H9 (cell line): Measurements from ENCODE around the gene RNPEPL1. TPM values are rescaled to one million over a fixed set of nuclear protein-coding genes. Genes with fewer than 3 reads are reported as not detected.

Experiments used
- DNase-seq: peaks from one replicate; pipeline ENCODE4 v3.0.0-alpha.2; 2017
- H2AFZ ChIP-seq: one replicate; pipeline ENCODE4 v1.6.1; 2013; ENCODE audit warnings: mild to moderate bottlenecking, low read length, control low read depth, moderate library complexity
- H2AK5ac ChIP-seq: 2 replicates; pipeline ENCODE4 v1.6.1; 2013; ENCODE audit warnings: low read length, control low read depth, mixed read lengths; ENCODE audit not compliant: insufficient read length
- H2BK120ac ChIP-seq: one replicate; pipeline ENCODE4 v1.6.1; 2013; ENCODE audit warnings: low read depth, mild to moderate bottlenecking, low read length, control low read depth, inconsistent platforms; ENCODE audit not compliant: poor library complexity, severe bottlenecking
- H2BK12ac ChIP-seq: 2 replicates; pipeline ENCODE4 v1.6.1; 2013; ENCODE audit warnings: low read length, control low read depth, mixed read lengths, low read depth; ENCODE audit not compliant: insufficient read length
- H2BK15ac ChIP-seq: 2 replicates; pipeline ENCODE4 v1.6.1; 2013; ENCODE audit warnings: low read depth, low read length, control low read depth
- H2BK20ac ChIP-seq: one replicate; pipeline ENCODE4 v1.6.1; 2013; ENCODE audit warnings: low read depth, mild to moderate bottlenecking, low read length, control low read depth, inconsistent platforms; ENCODE audit not compliant: poor library complexity, severe bottlenecking
- H2BK5ac ChIP-seq: 2 replicates; pipeline ENCODE4 v1.6.1; 2013; ENCODE audit warnings: low read length, control low read depth, mixed read lengths; ENCODE audit not compliant: insufficient read length
- H3K14ac ChIP-seq: 2 replicates; pipeline ENCODE4 v1.6.1; 2013; ENCODE audit warnings: low read length, control low read depth; ENCODE audit not compliant: insufficient read depth
- H3K18ac ChIP-seq: 2 replicates; pipeline ENCODE4 v1.6.1; 2013; ENCODE audit warnings: low read depth, mild to moderate bottlenecking, mixed read lengths, low read length, control low read depth; ENCODE audit not compliant: insufficient read length
- H3K23ac ChIP-seq: 2 replicates; pipeline ENCODE4 v1.6.1; 2013; ENCODE audit warnings: low read length, control low read depth, mixed read lengths, low read depth; ENCODE audit not compliant: insufficient read length
- H3K23me2 ChIP-seq: 2 replicates; pipeline ENCODE4 v1.6.1; 2013; ENCODE audit warnings: low read depth, mild to moderate bottlenecking, mixed read lengths, low read length, control low read depth; ENCODE audit not compliant: insufficient read length, poor library complexity, severe bottlenecking
- H3K27ac ChIP-seq: 2 replicates; pipeline ENCODE4 v1.5.1; 2013; ENCODE audit warnings: low read length, control low read depth, mixed read lengths, low read depth; ENCODE audit not compliant: insufficient read length
- H3K27me3 ChIP-seq: 2 replicates; pipeline ENCODE4 v1.6.1; 2013; ENCODE audit warnings: low read length, control low read depth, inconsistent platforms; ENCODE audit not compliant: insufficient read depth
- H3K4ac ChIP-seq: 2 replicates; pipeline ENCODE4 v1.6.1; 2013; ENCODE audit warnings: low read depth, mild to moderate bottlenecking, control low read depth, inconsistent platforms, low read length, moderate library complexity
- H3K4me1 ChIP-seq: 2 replicates; pipeline ENCODE4 v1.6.1; 2013; ENCODE audit warnings: low read length, control low read depth, inconsistent platforms; ENCODE audit not compliant: insufficient read depth
- H3K4me2 ChIP-seq: 2 replicates; pipeline ENCODE4 v1.6.1; 2013; ENCODE audit warnings: low read length, control low read depth, mixed read lengths; ENCODE audit not compliant: insufficient read length, insufficient read depth
- H3K56ac ChIP-seq: 2 replicates; pipeline ENCODE4 v1.6.1; 2013; ENCODE audit warnings: low read depth, mild to moderate bottlenecking, mixed read lengths, low read length, control low read depth; ENCODE audit not compliant: insufficient read length
- H3K79me1 ChIP-seq: 2 replicates; pipeline ENCODE4 v1.6.1; 2013; ENCODE audit warnings: low read depth, mild to moderate bottlenecking, moderate library complexity, low read length, control low read depth, inconsistent platforms; ENCODE audit not compliant: insufficient read depth, poor library complexity, severe bottlenecking
- H3K79me2 ChIP-seq: 2 replicates; pipeline ENCODE4 v1.6.1; 2013; ENCODE audit warnings: low read length, control low read depth, inconsistent platforms; ENCODE audit not compliant: insufficient read depth
- H3K9ac ChIP-seq: 2 replicates; pipeline ENCODE4 v1.6.1; 2013; ENCODE audit warnings: low read length, control low read depth, mixed read lengths; ENCODE audit not compliant: insufficient read length; ENCODE audit errors: extremely low read depth
- H3K9me3 ChIP-seq: one replicate; pipeline ENCODE4 v1.6.1; 2013; ENCODE audit warnings: low read depth, low read length, inconsistent platforms; ENCODE audit not compliant: control insufficient read depth
- H3T11ph ChIP-seq: one replicate; pipeline ENCODE4 v1.6.1; 2013; ENCODE audit warnings: mild to moderate bottlenecking, low read length, control low read depth, inconsistent platforms
- H4K20me1 ChIP-seq: one replicate; pipeline ENCODE4 v1.6.1; 2013; ENCODE audit not compliant: control insufficient read depth, insufficient read length, insufficient read depth
- H4K5ac ChIP-seq: 2 replicates; pipeline ENCODE4 v1.6.1; 2013; ENCODE audit warnings: low read depth, mild to moderate bottlenecking, mixed read lengths, low read length, control low read depth; ENCODE audit not compliant: insufficient read length
- H4K8ac ChIP-seq: replicated peaks from 2 replicates; pipeline ENCODE4 v1.6.1; 2013; ENCODE audit warnings: low read length, control low read depth, mixed read lengths, low read depth; ENCODE audit not compliant: insufficient read length
- H4K91ac ChIP-seq: 2 replicates; pipeline ENCODE4 v1.6.1; 2013; ENCODE audit warnings: low read depth, mild to moderate bottlenecking, moderate library complexity, mixed read lengths, low read length, control low read depth; ENCODE audit not compliant: insufficient read length
- H3K27ac Mint-ChIP-seq, 3 experiments: 2 replicates in 2 of 3; 3 replicates in 1 of 3; pipeline ENCODE4 v1.8.0; 2020 to 2021; ENCODE audit warnings: mixed read lengths in 3 of 3, mild to moderate bottlenecking in 1 of 3, moderate library complexity in 1 of 3
- H3K27me3 Mint-ChIP-seq: 2 replicates; pipeline ENCODE4 v1.8.0; 2021; ENCODE audit warnings: low read depth, mild to moderate bottlenecking, moderate library complexity, mixed read lengths
- H3K36me3 Mint-ChIP-seq, 3 experiments: 2 replicates in 2 of 3; 3 replicates in 1 of 3; pipeline ENCODE4 v1.8.0; 2020 to 2021; ENCODE audit warnings: low read depth in 3 of 3, mixed read lengths in 3 of 3; ENCODE audit not compliant: insufficient read depth in 1 of 3
- H3K4me1 Mint-ChIP-seq, 2 experiments: 2 replicates each; pipeline ENCODE4 v1.8.0; 2020; ENCODE audit warnings: mixed read lengths in 2 of 2
- H3K4me3 Mint-ChIP-seq, 2 experiments: 2 replicates in 1 of 2; 3 replicates in 1 of 2; pipeline ENCODE4 v1.8.0; 2020 to 2021; ENCODE audit warnings: mild to moderate bottlenecking in 2 of 2, mixed read lengths in 2 of 2, moderate library complexity in 1 of 2
- H3K9me3 Mint-ChIP-seq, 2 experiments: 2 replicates in 1 of 2; 3 replicates in 1 of 2; pipeline ENCODE4 v1.8.0; 2020; ENCODE audit warnings: mild to moderate bottlenecking in 2 of 2, mixed read lengths in 2 of 2, moderate library complexity in 1 of 2
- CTCF ChIP-seq: fragments of 200-600 bp; sonication (generic); conservative IDR thresholded peaks from 3 replicates; pipeline ENCODE4 v1.8.0; 2021; ENCODE audit warnings: antibody characterized with exemption, mild to moderate bottlenecking
- WGBS: extraction: QIAGEN DNeasy Blood & Tissue Kit; methylation state at CpG from one replicate; pipeline ENCODE4 v1.1.7; 2013; ENCODE audit warnings: missing lambda C conversion rate, low lambda C conversion rate, mixed read lengths; ENCODE audit not compliant: insufficient read length; ENCODE audit errors: extremely low coverage; 5-methylcytosine and 5-hydroxymethylcytosine counted together
- total RNA-seq: library from RNA; stranded (reverse); gene quantifications from 2 replicates; pipeline ENCODE4 v1.2.1, GENCODE V29; 2021

Gene RNPEPL1
- total RNA-seq, 1 experiment from 2014 or later = 22.5 TPM

GRCh38 chr2:240553956-240554480, 14.3 kb upstream of the RNPEPL1 start:
- Histone ChIP-seq H2AK5ac (no peak overlapping the region), H3K23ac (no peak overlapping the region), H3K27me3 (no peaks in the 10 kb centered on the region; the same call in 1 of the 2 replicates), H3K4ac (no peak overlapping the region), H2BK15ac (no peak overlapping the region), H2BK120ac (no peak overlapping the region), H4K8ac (no peak overlapping the region), H4K5ac (no peak overlapping the region), H2BK5ac (no peak overlapping the region), H3T11ph (no peak overlapping the region), H3K27ac (no peak overlapping the region), H4K20me1 (no peaks in the 10 kb centered on the region), H4K91ac (no peak overlapping the region), H3K56ac (no peak overlapping the region), H3K18ac (no peak overlapping the region), H3K23me2 (no peaks in the 10 kb centered on the region), H3K4me2 (no peak overlapping the region), H3K79me1 (no peaks in the 10 kb centered on the region), H3K9ac (no peak overlapping the region), H3K9me3 (peaks cover 12% of the 10 kb centered on the region), H2BK12ac (no peak overlapping the region), H3K4me1 (no peaks in the 10 kb centered on the region), H2AFZ (no peak overlapping the region), H3K79me2 (no peaks in the 10 kb centered on the region), H2BK20ac (no peak overlapping the region), H3K14ac (no peak overlapping the region)
- peaks cover 8 to 10% of the 10 kb centered on the region in 2 experiments for H3K4me1 Mint-ChIP-seq
- no CpG with 5 or more reads among the region's 7 CpGs for WGBS
- H3K36me3 Mint-ChIP-seq = peaks cover 20 to 23% (median 21%) of the 10 kb centered on the region in 3 experiments
- peaks cover 16 to 17% of the 10 kb centered on the region in 2 experiments for H3K9me3 Mint-ChIP-seq
- DNase-seq = no peak
- H3K4me3 Mint-ChIP-seq = no peak overlapping the region
- TF ChIP-seq CTCF = no peak
- no peak overlapping the region for H3K27ac Mint-ChIP-seq
- H3K27me3 Mint-ChIP-seq = peaks cover 11% of the 10 kb centered on the region
